Thyroid gland (tissue), 4 donors: Measurements from ENCODE around the gene CILP. TPM values are rescaled to one million over a fixed set of nuclear protein-coding genes. Genes with fewer than 3 reads are reported as not detected.

Source experiments
- DNase-seq, 2 donors: peaks; one replicate each; pipeline ENCODE4 v3.0.0-alpha.2; 2019
- H3K27ac ChIP-seq, 3 donors: fragments of 200-600 bp; sonication (generic); 1 replicate in 2 of 3; 2 replicates in 1 of 3; pipeline ENCODE4 v1.5.1; 2016 to 2019; ENCODE audit warnings: mild to moderate bottlenecking in 1 of 3, moderate library complexity in 1 of 3
- H3K27me3 ChIP-seq: fragments of 200-600 bp; sonication (generic); one replicate; pipeline ENCODE4 v1.5.1; 2019
- H3K36me3 ChIP-seq, 2 donors: fragments of 200-600 bp; sonication (generic); one replicate each; pipeline ENCODE4 v1.5.1; 2016 to 2019
- H3K4me1 ChIP-seq, 2 donors: fragments of 200-600 bp; sonication (generic); one replicate each; pipeline ENCODE4 v1.5.1; 2017 to 2019
- H3K4me3 ChIP-seq, 3 donors: fragments of 200-600 bp; sonication (generic); replicated peaks in 1 of 3; 1 replicate in 2 of 3; 2 replicates in 1 of 3; pipeline ENCODE4 v1.5.1; 2016; ENCODE audit warnings: mild to moderate bottlenecking in 1 of 3
- H3K9me3 ChIP-seq: fragments of 200-600 bp; sonication (generic); one replicate; pipeline ENCODE4 v1.5.1; 2017
- POLR2A ChIP-seq, 2 donors: fragments of 450-650 bp; IDR thresholded peaks; one replicate each; pipeline ENCODE4 v1.6.1; 2017; ENCODE audit warnings: antibody characterized with exemption in 2 of 2, mild to moderate bottlenecking in 2 of 2, moderate library complexity in 1 of 2
- WGBS, 2 donors: methylation state at CpG; one replicate each; pipeline ENCODE4 v1.1.5; 2017; 5-methylcytosine and 5-hydroxymethylcytosine counted together
- intact Hi-C: fragments of 100-400 bp; cut with DNase I; formaldehyde crosslinking; loops from one replicate; pipeline ENCODE4 v1.15.1; 2023
- total RNA-seq, 4 donors: library from RNA; depleted of rRNA; stranded (reverse); fragments of >200 nt; gene quantifications; one replicate each; pipeline ENCODE4 v1.2.3, GENCODE V29; 2016
- TF ChIP-seq, protein P1 (sequence below), 6 experiments: fragments of 200-600 bp in 3 of 6; fragments of 450-650 bp in 3 of 6; sonication (generic) in 3 of 6; IDR thresholded peaks; one replicate each; pipeline ENCODE4 v1.5.1; 2016 to 2019; ENCODE audit warnings: antibody characterized with exemption in 6 of 6, mild to moderate bottlenecking in 2 of 6, inconsistent platforms in 1 of 6, moderate library complexity in 1 of 6

The CILP gene
- total RNA-seq, 4 donors from 2014 or later: 2.1 to 17.6 (median 5.0) TPM

DNA sequence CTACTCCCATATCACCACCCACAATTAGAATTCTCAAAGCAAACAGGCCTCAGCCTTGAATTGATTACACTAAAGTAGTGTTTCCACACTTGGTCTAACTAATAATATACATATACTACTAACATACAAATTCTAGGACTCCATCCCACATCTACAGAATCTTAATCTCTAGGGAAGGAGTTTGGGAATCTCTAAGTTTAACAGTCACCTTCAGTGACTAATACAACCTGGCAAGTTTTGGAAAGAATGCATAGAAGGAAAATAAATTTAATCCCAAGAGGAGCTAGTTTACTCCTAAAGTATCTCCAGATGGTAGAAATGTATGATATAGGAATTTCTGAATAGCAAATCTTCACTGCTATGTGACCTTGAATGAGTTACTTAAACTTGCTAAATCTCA lies 35.2 kb downstream of the CILP start:
- intact Hi-C loops: no loop called here
- DNase-seq: no peak
- Histone ChIP-seq H3K4me3 (no peak overlapping the region), H3K36me3 (peaks cover 30 to 42% of the 10 kb centered on the region in 2 donors), H3K27ac (no peak overlapping the region), H3K27me3 (no peaks in the 10 kb centered on the region), H3K9me3 (no peaks in the 10 kb centered on the region), H3K4me1 (no peaks in the 10 kb centered on the region)
- TF ChIP-seq, protein P1, sequence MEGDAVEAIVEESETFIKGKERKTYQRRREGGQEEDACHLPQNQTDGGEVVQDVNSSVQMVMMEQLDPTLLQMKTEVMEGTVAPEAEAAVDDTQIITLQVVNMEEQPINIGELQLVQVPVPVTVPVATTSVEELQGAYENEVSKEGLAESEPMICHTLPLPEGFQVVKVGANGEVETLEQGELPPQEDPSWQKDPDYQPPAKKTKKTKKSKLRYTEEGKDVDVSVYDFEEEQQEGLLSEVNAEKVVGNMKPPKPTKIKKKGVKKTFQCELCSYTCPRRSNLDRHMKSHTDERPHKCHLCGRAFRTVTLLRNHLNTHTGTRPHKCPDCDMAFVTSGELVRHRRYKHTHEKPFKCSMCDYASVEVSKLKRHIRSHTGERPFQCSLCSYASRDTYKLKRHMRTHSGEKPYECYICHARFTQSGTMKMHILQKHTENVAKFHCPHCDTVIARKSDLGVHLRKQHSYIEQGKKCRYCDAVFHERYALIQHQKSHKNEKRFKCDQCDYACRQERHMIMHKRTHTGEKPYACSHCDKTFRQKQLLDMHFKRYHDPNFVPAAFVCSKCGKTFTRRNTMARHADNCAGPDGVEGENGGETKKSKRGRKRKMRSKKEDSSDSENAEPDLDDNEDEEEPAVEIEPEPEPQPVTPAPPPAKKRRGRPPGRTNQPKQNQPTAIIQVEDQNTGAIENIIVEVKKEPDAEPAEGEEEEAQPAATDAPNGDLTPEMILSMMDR (IDR thresholded peaks at IDR 0.05): no peak
- no peak for TF ChIP-seq POLR2A (IDR thresholded peaks at IDR 0.05)

DNA sequence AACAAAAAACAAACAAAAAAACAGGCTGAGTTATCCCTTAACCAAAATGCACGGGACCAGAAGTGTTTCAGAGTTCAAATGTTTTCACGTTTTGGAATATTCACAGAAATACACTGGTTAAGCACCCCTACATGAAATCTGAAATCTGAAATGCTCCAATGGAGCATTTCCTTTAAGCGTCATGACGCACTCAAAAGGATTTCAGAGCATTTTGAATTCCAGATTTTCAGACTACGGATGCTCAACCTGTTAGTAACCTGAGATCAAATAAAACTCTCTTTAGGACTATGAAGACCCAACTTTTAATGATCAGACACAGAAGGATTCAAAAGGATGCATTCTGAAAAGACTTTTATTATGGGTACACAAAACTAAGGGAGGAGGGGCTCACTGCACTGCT lies 35.8 kb downstream of the CILP start:
- 85 to 91% methylated on average over 5 of the region's 5 CpGs for WGBS, 2 donors
- intact Hi-C loops: no loop called here

DNA sequence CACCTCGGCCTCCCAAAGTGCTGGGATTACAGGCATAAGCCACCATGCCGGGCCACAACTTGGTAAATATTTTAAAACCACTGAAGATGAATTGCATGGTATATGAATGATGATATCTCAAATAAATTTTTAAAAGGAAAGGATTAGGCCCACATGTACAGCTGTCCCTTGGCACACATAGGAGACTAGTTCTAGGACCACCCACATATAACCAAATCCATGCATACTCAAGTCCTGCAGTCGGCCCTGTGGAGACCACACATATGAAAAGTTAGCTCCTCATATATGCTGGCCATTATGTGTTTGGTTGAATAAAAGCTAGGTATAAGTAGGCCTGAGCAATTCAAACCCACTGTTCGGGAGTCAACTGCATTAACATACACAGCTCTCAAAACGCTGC lies 36.8 kb downstream of the CILP start:
- Histone ChIP-seq H3K4me1 (no peaks in the 10 kb centered on the region), H3K27me3 (no peaks in the 10 kb centered on the region), H3K27ac (no peak overlapping the region), H3K4me3 (no peak overlapping the region), H3K9me3 (no peaks in the 10 kb centered on the region), H3K36me3 (peaks cover 37 to 51% of the 10 kb centered on the region in 2 donors)
- TF ChIP-seq POLR2A (IDR thresholded peaks at IDR 0.05): no peak
- TF ChIP-seq, protein P1 (IDR thresholded peaks at IDR 0.05): no peak
- no peak for DNase-seq
- intact Hi-C loops: no loop called here
- 91 to 92% methylated on average over 5 of the region's 5 CpGs for WGBS, 2 donors

More for the DNA sequence above, 35.8 kb downstream of the CILP start:
- TF ChIP-seq, protein P1 (IDR thresholded peaks at IDR 0.05): no peak
- no peak for TF ChIP-seq POLR2A (IDR thresholded peaks at IDR 0.05)
- Histone ChIP-seq H3K4me3 (no peak overlapping the region), H3K27ac (no peak overlapping the region), H3K4me1 (no peaks in the 10 kb centered on the region), H3K27me3 (no peaks in the 10 kb centered on the region), H3K9me3 (no peaks in the 10 kb centered on the region), H3K36me3 (peaks cover 30 to 47% of the 10 kb centered on the region in 2 donors)
- DNase-seq: no peak

DNA sequence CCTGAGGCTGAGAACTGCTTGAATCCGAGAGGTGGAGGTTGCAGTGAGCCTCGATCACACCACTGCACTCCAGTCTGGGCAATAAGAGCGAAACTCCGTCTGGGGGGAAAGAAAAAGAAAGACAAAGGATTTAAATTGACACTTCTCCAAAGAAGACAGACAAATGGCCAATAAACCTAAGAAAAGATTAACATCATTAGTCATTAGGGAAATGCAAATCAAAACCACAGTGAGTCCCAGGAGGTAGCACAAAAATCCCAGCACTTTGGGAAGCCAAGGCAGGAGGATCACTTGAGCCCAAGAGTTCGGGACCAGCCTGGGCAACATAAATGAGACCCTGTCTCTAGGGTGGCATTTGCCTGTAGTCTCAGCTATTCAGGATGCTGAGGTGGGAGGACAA lies 38.7 kb downstream of the CILP start:
- H3K9me3 ChIP-seq: no peaks in the 10 kb centered on the region
- H3K36me3 ChIP-seq: peaks cover 26 to 43% of the 10 kb centered on the region in 2 donors
- H3K27ac ChIP-seq: no peak overlapping the region
- 90 to 97% methylated on average over 5 of the region's 5 CpGs for WGBS, 2 donors
- no peak overlapping the region for H3K4me3 ChIP-seq
- TF ChIP-seq, protein P1 (IDR thresholded peaks at IDR 0.05): no peak
- TF ChIP-seq POLR2A (IDR thresholded peaks at IDR 0.05): no peak
- H3K27me3 ChIP-seq: no peaks in the 10 kb centered on the region
- DNase-seq: no peak
- intact Hi-C loops: no loop called here
- no peaks in the 10 kb centered on the region for H3K4me1 ChIP-seq

DNA sequence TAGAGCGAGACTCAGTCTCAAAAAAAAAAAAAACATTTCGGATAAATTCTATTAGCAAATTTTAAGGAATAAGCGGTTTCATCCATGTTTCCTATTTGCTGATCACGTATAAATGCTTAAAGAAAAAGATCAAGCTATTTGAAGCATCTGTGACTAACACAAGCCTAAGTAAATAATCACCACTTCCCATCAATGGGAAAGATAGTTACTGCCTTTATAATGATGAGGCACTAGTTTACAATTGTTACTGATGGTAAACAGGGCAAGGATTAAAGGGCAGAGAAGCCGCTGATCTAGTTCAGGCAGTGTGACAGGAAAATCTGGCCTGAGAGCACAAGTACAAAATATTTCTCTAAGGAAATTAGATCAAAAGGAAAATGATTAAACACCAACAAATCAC lies 39.8 kb downstream of the CILP start:
- WGBS, 2 donors: 94 to 95% methylated on average over 5 of the region's 5 CpGs
- DNase-seq: no peak
- H3K4me1 ChIP-seq: no peaks in the 10 kb centered on the region
- no peaks in the 10 kb centered on the region for H3K9me3 ChIP-seq
- H3K27ac ChIP-seq: no peak overlapping the region
- intact Hi-C loops: no loop called here
- peaks cover 19 to 34% of the 10 kb centered on the region in 2 donors for H3K36me3 ChIP-seq
- no peak overlapping the region for H3K4me3 ChIP-seq
- TF ChIP-seq, protein P1 (IDR thresholded peaks at IDR 0.05): no peak
- no peak for TF ChIP-seq POLR2A (IDR thresholded peaks at IDR 0.05)
- H3K27me3 ChIP-seq: no peaks in the 10 kb centered on the region
